Neuronal stem cell (in vitro differentiated cells): ENCODE data around the gene GID8.

ENCODE experiments used
- DNase-seq: peaks from one replicate; pipeline ENCODE4 v3.0.0-alpha.2; 2013; ENCODE audit warnings: low spot score
- H2AFZ ChIP-seq: one replicate; pipeline ENCODE4 v1.6.1; 2013; ENCODE audit warnings: mild to moderate bottlenecking, low read length, inconsistent platforms
- H2AK5ac ChIP-seq: 2 replicates; pipeline ENCODE4 v1.6.1; 2013; ENCODE audit warnings: low read depth, mild to moderate bottlenecking, inconsistent platforms, low read length, moderate library complexity, mixed read lengths
- H2BK120ac ChIP-seq: 2 replicates; pipeline ENCODE4 v1.6.1; 2013; ENCODE audit warnings: low read depth, mild to moderate bottlenecking, inconsistent platforms, low read length, moderate library complexity, mixed read lengths
- H2BK12ac ChIP-seq: one replicate; pipeline ENCODE4 v1.6.1; 2013; ENCODE audit warnings: low read length, inconsistent platforms
- H2BK15ac ChIP-seq: 2 replicates; pipeline ENCODE4 v1.6.1; 2013; ENCODE audit warnings: mild to moderate bottlenecking, low read length, inconsistent platforms, mixed read lengths
- H2BK5ac ChIP-seq: one replicate; pipeline ENCODE4 v1.6.1; 2013; ENCODE audit warnings: inconsistent platforms, mild to moderate bottlenecking, low read length, moderate library complexity
- H3K14ac ChIP-seq: one replicate; pipeline ENCODE4 v1.6.1; 2013; ENCODE audit warnings: low read length, inconsistent platforms
- H3K18ac ChIP-seq: 2 replicates; pipeline ENCODE4 v1.6.1; 2013; ENCODE audit warnings: low read length, inconsistent platforms
- H3K23ac ChIP-seq: 2 replicates; pipeline ENCODE4 v1.6.1; 2013; ENCODE audit warnings: low read depth, mild to moderate bottlenecking, mixed read lengths, low read length, inconsistent platforms; ENCODE audit not compliant: poor library complexity
- H3K27ac ChIP-seq: replicated peaks from 3 replicates; pipeline ENCODE4 v1.5.1; 2013; ENCODE audit warnings: low read length, inconsistent platforms
- H3K27me3 ChIP-seq, 3 experiments: 2 replicates each; pipeline ENCODE4 v1.6.1; 2013; ENCODE audit warnings: low read length in 3 of 3, mild to moderate bottlenecking in 2 of 3, inconsistent platforms in 1 of 3, low read depth in 1 of 3, mixed read lengths in 1 of 3, moderate library complexity in 1 of 3; ENCODE audit not compliant: control insufficient read depth in 3 of 3, insufficient read depth in 3 of 3
- H3K36me3 ChIP-seq, 2 donors: replicated peaks in 1 of 2; 2 replicates each; pipeline ENCODE4 v1.6.1; 2013; ENCODE audit warnings: low read length in 2 of 2; ENCODE audit not compliant: control insufficient read depth in 2 of 2, insufficient read depth in 2 of 2
- H3K4ac ChIP-seq: 2 replicates; pipeline ENCODE4 v1.6.1; 2013; ENCODE audit warnings: inconsistent platforms, mild to moderate bottlenecking, low read length, moderate library complexity
- H3K4me1 ChIP-seq, 2 donors: 1 replicate in 1 of 2; 2 replicates in 1 of 2; pipeline ENCODE4 v1.6.1; 2013; ENCODE audit warnings: low read length in 2 of 2, low read depth in 1 of 2; ENCODE audit not compliant: control insufficient read depth in 2 of 2, insufficient read depth in 1 of 2
- H3K4me2 ChIP-seq: one replicate; pipeline ENCODE4 v1.6.1; 2013; ENCODE audit warnings: mild to moderate bottlenecking, low read length, inconsistent platforms; ENCODE audit not compliant: insufficient read depth, poor library complexity, severe bottlenecking
- H3K4me3 ChIP-seq, 2 donors: 2 replicates each; pipeline ENCODE4 v1.5.1; 2013; ENCODE audit warnings: low read length in 2 of 2, mild to moderate bottlenecking in 2 of 2, inconsistent platforms in 1 of 2, moderate library complexity in 1 of 2
- H3K79me1 ChIP-seq: one replicate; pipeline ENCODE4 v1.6.1; 2013; ENCODE audit warnings: low read depth, mild to moderate bottlenecking, inconsistent platforms, low read length, moderate library complexity
- H3K9ac ChIP-seq: one replicate; pipeline ENCODE4 v1.6.1; 2013; ENCODE audit warnings: mild to moderate bottlenecking, low read depth, low read length, inconsistent platforms; ENCODE audit not compliant: poor library complexity
- H3K9me3 ChIP-seq, 2 donors: replicated peaks in 1 of 2; 2 replicates each; pipeline versions ENCODE3 to v1.6.1; 2013; ENCODE audit warnings: low read length in 2 of 2, mild to moderate bottlenecking in 2 of 2, inconsistent platforms in 1 of 2, low read depth in 1 of 2, mixed read lengths in 1 of 2, moderate library complexity in 1 of 2; ENCODE audit not compliant: control insufficient read depth in 2 of 2, insufficient read depth in 1 of 2
- H4K8ac ChIP-seq: one replicate; pipeline ENCODE4 v1.6.1; 2013; ENCODE audit warnings: low read depth, mild to moderate bottlenecking, inconsistent platforms, low read length, moderate library complexity
- H4K91ac ChIP-seq: one replicate; pipeline ENCODE4 v1.6.1; 2013; ENCODE audit warnings: low read length, low read depth, mild to moderate bottlenecking, inconsistent platforms; ENCODE audit not compliant: poor library complexity
- WGBS, 2 donors: extraction: QIAGEN DNeasy Blood & Tissue Kit; methylation state at CpG; one replicate each; pipeline ENCODE4 v1.1.7; 2013; ENCODE audit warnings: missing lambda C conversion rate in 2 of 2, mixed read lengths in 1 of 2; ENCODE audit not compliant: insufficient read length in 2 of 2, insufficient replicate concordance in 1 of 2; ENCODE audit errors: extremely low coverage in 2 of 2; 5-methylcytosine and 5-hydroxymethylcytosine counted together

GID8 gene

GRCh38 chr20:62968378-62969178, 30.6 kb downstream of the GID8 start:
- Histone ChIP-seq H4K91ac (no peak overlapping the region), H3K27me3 (peaks cover 9 to 84% (median 15%) of the 10 kb centered on the region in 3 experiments), H2AFZ (no peak overlapping the region), H2BK120ac (no peak overlapping the region), H3K36me3 (no peaks in the 10 kb centered on the region), H4K8ac (no peak overlapping the region), H2BK15ac (no peak overlapping the region), H3K9me3 (peaks cover 0 to 2% of the 10 kb centered on the region in 2 donors), H3K79me1 (no peaks in the 10 kb centered on the region), H3K18ac (peak overlapping the region; percentile 64), H3K4me1 (peaks cover 6 to 7% of the 10 kb centered on the region in 2 donors), H3K23ac (peak overlapping the region; percentile 8), H3K14ac (no peak overlapping the region), H3K4me3 (no peak overlapping the region), H2BK5ac (no peak overlapping the region), H2AK5ac (peak overlapping the region; percentile 88), H3K4me2 (no peak overlapping the region), H3K27ac (no peak overlapping the region), H2BK12ac (no peak overlapping the region), H3K4ac (no peak overlapping the region), H3K9ac (no peak overlapping the region)
- no peak for DNase-seq
- WGBS, 2 donors, result no CpG with 5 or more reads among the region's 21 CpGs

GRCh38 chr20:62969179-62969760, 31.3 kb downstream of the GID8 start:
- Histone ChIP-seq H3K4me2 (no peak overlapping the region), H3K23ac (no peak overlapping the region), H2BK120ac (no peak overlapping the region), H3K27ac (no peak overlapping the region), H2BK5ac (no peak overlapping the region), H3K27me3 (peaks cover 14 to 84% (median 21%) of the 10 kb centered on the region in 3 experiments), H3K79me1 (no peaks in the 10 kb centered on the region), H4K8ac (no peak overlapping the region), H2AFZ (no peak overlapping the region), H3K14ac (no peak overlapping the region), H4K91ac (no peak overlapping the region), H3K4me1 (peaks cover 6 to 7% of the 10 kb centered on the region in 2 donors), H3K9ac (no peak overlapping the region), H3K4me3 (no peak overlapping the region), H2BK15ac (no peak overlapping the region), H3K9me3 (peaks cover 0 to 2% of the 10 kb centered on the region in 2 donors), H3K36me3 (no peaks in the 10 kb centered on the region), H2BK12ac (no peak overlapping the region), H3K4ac (no peak overlapping the region), H3K18ac (no peak overlapping the region), H2AK5ac (peak overlapping the region; percentile 41)
- WGBS, 2 donors, result no CpG with 5 or more reads among the region's 16 CpGs
- DNase-seq, result no peak

GRCh38 chr20:62969939-62970306, 32.0 kb downstream of the GID8 start:
- WGBS, 2 donors, result no CpG with 5 or more reads among the region's 8 CpGs

More at GRCh38 chr20:62969939-62970306, 32.0 kb downstream of the GID8 start:
- no peak overlapping the region for H3K18ac ChIP-seq
- peak overlapping the region; percentile 96 for H2BK15ac ChIP-seq
- no peaks in the 10 kb centered on the region for H3K36me3 ChIP-seq
- no peak overlapping the region for H3K9ac ChIP-seq
- H2BK12ac ChIP-seq, result no peak overlapping the region
- no peaks in the 10 kb centered on the region for H3K79me1 ChIP-seq
- H2AFZ ChIP-seq, result no peak overlapping the region
- peaks cover 0 to 2% of the 10 kb centered on the region in 2 donors for H3K9me3 ChIP-seq
- H3K4me3 ChIP-seq, result no peak overlapping the region
- no peak overlapping the region for H3K4me2 ChIP-seq
- no peak overlapping the region for H2BK120ac ChIP-seq
- H3K14ac ChIP-seq, result peak overlapping the region; percentile 56
- no peak overlapping the region for H2BK5ac ChIP-seq
- peaks cover 14 to 84% (median 28%) of the 10 kb centered on the region in 3 experiments for H3K27me3 ChIP-seq
- no peak overlapping the region for H3K23ac ChIP-seq
- no peak overlapping the region for H4K8ac ChIP-seq
- peak overlapping the region; percentile 70 for H2AK5ac ChIP-seq
- H4K91ac ChIP-seq, result no peak overlapping the region
- no peak overlapping the region for H3K4ac ChIP-seq
- no peak for DNase-seq
- peaks cover 6 to 7% of the 10 kb centered on the region in 2 donors for H3K4me1 ChIP-seq
- H3K27ac ChIP-seq, result no peak overlapping the region
